GM18526 (cell line): ENCODE measurements around the gene TMEM273.
A peak's percentile ranks its signal among the peaks of the same experiment; 100 is the strongest.

ENCODE experiments used
- POLR2A ChIP-seq: IDR thresholded peaks from 3 replicates; pipeline ENCODE4 v1.6.1; 2011; ENCODE audit not compliant: insufficient read length; ENCODE audit errors: extremely low read depth

Gene TMEM273, protein sequence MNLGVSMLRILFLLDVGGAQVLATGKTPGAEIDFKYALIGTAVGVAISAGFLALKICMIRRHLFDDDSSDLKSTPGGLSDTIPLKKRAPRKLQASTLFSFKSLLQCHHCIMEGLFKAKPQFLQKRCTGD

DNA sequence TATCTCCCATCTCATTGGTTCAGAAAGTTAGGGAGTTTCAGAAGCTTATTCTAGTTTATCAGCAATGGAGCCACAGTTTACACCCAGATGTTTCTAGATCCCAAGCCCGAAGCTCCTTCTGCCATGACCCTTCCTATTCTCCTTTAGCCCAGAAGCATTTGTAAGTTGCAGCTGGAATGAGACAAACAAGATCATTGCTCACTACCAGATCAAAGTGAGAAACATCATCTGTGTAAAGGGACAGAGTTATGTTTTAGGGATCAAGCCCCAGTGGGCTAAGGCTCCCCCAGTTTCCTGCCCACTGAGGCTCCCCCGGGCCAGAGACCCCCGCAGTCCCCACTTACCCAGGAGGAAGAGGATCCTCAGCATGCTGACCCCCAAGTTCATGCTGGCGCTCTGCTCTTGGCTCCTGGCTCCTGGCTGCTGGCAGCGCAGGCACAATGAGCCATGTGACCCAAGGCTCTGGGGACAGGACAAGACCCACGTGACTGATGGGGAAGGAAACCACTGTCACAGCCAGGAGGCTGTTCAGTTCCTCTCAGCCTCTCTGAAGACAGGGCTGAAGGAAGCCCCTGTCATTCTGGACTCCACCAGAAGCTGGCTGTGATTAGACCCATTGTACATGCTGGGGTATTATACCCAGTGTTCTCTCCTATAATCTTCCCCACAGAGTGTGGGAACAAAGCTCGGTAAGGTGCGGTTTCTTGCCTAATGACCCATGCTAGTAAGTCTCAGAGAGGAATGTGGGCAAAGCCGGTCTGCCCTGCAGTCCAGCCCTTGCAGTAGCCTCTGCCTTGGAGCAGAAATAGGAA lies at the start of gene TMEM273:
TMEM273 (minus strand) TSS at position 442 of the 812 bp plus-strand sequence; CDS start at position 387, 55 bp downstream.
- peak; percentile 83 for TF ChIP-seq POLR2A

DNA sequence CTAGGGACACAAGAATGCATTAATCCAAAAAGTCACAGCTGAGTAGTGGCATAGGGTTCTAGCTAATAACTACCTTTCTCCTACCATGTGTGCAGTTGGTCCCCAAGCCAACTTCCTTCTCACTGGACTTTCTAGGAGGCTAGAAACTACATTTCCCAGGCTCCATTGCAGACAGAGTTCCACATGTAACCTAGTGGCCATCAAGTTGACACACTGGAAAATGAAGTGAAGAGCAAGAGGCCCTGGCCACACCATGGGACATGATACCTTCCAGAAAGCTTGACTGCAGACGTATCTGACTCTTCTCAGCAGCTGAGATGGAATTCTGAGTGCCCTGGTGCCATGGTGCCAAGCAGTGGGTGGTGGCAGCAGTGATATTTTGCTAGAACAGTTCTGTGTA lies 49.8 kb upstream of the TMEM273 start:
- TF ChIP-seq POLR2A = no peak

DNA sequence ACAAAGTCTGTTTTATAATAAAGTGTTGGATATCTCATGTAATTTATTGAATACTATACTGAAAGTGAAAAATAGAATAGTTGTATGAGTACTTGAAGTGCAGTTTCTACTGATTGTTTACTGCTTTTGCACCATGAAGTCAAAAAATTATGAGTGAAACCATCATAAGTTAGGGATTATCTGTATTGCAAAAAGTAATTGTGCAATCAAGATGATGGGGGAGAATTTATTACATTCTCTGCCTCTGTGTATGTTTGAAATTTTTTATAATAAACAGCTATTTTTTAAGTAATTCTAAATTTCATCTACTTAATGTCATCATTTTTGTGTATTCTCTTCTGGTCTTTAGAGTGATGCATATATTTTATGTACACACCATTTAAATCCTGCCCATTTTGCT lies 47.2 kb upstream of the TMEM273 start:
- no peak for TF ChIP-seq POLR2A

DNA sequence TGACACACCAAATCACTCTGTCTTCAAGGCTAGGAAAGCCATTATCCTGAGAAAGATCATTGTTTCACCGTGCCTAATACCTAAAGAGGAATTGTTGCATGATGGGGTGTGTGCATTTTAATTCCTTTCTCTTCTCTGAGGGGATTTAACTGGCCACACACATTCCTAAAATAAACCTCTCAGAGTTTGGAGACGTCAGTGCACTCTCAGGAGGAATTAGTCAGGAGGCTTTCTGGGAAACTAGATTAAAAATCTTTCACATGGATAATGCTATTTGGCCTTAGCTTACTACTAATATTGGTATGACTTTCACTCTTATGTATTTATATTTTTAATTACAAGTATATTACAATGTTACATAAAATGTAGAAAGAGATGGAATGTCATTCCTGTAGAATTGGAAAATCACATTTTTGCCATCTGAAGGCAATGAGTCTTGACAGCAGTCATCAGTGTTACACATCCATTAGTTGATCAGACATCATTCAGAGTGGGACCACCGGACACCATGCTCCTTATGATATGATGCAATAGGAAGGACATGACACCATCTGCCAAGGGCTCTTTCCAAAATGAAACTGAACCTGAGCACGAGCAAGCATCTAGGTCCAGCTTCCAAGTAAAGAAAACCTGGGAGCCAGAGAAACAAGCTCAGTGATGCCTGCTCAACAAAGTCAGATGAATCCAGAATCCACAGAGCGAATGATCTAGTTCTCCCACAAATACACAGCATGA lies 43.1 kb upstream of the TMEM273 start:
- TF ChIP-seq POLR2A = no peak

DNA sequence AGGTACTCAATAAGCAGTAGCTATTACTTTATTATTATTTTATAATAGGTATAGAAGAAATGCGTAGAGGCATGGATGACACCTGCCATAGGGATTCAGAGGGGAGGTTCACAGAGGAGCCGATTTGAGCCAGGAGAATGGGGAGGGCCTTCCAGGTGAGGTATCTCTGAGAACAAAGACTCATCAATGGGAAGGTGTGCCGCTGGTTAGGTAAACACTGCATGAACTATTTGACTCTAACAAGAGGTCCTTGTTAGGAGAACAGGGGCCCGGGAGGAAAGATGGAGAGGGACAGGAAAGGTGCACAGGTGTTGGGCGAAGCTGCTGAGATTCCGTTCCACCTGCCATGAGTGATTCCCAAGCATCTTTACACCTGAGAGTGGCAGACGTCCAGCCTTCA lies 41.8 kb upstream of the TMEM273 start:
- TF ChIP-seq POLR2A = no peak

DNA sequence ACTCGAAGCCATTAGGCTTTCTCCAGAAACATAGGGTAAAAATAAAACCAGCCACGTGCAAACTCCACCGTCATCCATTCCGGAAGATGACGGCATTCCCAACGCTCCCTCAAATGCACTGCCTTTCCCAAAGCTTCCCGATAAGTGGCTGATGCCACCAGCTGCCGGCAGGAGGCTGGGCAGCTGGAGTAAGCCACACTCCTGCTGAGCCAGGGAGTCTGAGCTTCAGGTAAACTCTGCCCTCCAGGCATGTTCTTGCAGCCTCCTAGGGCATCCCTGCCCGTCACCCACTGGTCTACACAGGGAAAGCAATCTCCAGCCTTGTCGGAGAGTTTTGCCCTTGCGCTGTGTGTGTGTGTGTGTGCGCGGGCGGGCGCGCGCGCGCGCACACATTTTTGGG lies 40.5 kb upstream of the TMEM273 start:
- TF ChIP-seq POLR2A = no peak

DNA sequence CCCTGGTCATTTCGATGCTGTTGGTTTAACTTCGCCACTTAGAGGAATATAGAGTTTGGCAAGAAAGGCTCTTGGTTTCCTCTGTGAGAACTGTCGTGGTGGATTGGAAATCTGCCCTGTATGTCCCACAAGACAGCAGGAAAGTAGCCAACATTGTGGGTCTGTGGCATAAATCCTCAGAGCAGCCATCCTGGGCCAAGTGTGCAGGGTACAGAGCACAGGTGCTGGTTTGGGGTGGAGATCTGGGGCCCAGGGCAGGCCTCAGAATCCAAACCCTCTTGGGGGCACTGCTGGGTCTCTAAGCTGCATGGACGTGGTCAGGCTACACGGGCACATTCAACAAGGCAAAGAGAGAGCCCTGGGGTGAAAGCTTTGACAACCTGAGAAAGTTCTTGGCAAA lies 39.2 kb upstream of the TMEM273 start:
- no peak for TF ChIP-seq POLR2A

DNA sequence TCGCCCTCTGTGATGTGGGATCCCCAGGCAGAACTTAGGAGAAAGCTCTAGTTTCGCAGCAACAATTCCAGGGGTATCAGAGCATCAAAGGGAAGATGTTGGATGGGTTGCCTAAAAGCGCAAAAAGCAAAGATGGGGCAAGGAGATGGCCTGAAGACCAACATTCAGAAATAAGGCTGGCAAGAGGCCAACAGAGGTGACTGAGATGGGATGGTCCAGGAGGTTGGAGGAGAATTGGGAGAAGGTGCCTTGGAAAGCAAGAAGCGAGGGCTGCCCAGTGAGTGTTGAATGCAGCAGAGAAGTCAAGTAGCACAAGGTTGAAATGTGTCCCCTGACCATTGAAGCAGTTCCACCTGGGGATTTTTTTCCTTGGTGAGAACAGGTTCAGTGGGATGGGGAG lies 38.4 kb upstream of the TMEM273 start:
- no peak for TF ChIP-seq POLR2A

DNA sequence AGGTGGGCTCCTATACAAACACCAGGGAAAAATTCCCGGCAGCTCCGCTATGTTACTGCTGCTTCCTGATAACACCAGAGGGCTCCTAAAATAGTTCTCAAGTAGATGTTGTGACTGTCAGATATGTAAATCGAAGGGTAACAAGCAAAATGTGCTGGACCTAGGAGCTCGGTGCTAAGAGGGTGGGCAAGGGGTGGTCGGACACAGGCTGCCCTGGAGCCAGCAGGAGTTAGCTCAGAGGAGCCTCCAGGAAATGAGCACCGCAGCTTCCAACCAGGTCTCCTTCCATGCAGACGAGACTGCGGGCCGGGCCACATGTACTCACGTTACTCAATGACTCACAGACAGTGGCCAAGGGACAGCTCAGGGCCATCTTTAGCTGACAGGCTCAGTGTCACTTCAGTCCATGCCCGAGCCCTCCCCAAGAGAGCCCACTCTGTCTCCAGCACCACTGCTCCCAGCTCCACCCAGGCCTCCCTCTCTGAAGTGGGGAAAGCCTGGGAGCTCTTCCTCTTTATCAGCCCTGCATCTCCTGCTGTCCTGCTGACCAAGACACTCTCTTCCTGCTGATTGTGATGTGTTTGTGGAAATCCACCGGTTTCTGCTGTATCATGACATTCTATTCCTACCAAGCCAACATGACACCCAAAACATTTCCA lies 37.2 kb upstream of the TMEM273 start:
- TF ChIP-seq POLR2A = no peak

DNA sequence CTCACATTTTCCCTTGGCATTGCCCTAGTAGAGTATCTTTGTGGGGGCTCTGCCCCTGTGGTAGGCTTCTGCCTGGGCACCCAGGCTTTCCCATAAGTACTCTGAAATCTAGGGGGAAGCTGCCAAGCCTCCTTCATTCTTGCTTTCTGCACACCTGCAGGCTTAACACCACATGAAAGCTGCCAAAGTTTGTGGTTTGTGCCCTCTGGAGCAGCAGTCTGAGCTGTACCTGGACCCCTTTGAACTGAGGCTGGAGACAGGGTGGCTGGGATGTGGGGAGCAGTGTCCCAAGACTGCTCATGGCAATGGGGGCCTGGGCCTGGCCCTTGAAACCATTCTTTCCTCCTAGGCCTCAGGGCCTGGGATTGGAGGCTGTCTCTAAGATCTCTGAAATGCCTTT lies 35.0 kb upstream of the TMEM273 start:
- no peak for TF ChIP-seq POLR2A

DNA sequence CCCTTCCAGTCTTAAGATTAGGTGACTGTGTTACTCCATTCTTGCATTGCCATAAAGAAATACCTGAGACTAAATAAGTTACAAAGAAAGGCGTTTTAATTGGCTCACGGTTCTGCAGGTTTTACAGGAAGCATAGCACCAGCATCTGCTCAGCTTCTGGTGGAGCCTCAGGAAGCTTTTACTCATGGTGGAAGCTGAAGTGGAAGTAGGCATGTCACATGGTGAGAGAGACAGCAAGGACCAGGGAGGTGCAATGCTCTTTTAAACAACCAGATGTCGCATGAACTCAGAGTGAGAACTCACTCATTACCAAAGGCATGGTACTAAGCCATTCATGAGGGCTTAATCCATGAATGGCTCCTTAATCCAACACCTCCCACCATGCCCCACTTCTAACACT lies 34.0 kb upstream of the TMEM273 start:
- no peak for TF ChIP-seq POLR2A

DNA sequence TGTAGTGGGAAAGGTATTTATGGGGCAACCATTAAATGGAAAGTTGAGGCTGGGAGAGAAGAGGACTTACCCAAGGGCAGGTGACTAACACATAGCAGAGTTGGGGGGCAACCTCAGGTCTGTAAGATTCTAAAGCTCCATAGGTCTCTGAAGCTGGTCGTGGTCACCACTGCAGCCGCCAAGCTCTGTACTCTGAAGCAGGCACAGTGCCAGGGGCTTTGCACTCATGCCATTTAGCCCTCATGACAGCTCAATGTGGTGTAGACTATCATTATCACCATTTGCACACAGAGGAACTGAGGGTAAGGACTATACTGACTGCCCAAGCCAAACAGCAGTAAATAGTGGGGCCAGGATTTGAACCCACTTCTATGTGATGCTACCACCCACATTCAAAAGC lies 32.5 kb upstream of the TMEM273 start:
- no peak for TF ChIP-seq POLR2A

DNA sequence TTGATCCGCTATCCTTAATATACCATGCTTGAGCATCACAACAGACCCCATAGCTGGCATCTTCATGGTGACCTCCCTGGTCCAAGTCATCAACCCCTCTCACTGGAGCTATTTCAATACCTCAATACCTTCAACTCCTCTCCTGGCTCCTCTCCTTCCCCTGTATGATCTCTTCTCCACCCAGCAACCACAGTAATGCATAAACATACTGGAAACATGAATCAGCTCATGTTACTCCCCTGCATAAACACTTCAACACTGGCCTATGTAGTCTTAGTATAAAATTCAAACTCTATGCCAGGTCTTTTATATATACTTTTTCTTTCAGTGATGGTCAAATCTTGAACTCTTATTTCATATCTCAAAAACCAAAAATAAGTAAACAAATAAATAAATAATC lies 31.8 kb upstream of the TMEM273 start:
- no peak for TF ChIP-seq POLR2A

DNA sequence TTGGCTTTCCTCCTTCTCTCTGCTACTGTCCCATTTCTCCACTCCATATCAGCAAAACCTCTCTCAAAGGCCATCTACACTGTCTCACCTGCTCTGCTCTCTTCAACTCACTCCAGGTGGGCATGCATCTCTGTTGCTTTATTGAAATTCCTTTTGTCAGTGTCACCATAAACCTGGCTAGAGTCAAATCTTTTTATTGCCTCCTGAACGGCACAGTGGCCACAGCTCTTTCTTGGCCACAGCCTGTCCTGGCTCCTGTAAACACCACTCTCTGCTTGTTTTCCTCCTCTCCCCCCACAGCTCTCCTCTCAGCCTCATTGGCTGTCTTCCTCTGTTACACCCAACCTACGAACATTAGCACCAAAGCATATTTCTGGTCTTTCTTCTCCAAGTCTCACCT lies 31.1 kb upstream of the TMEM273 start:
- no peak for TF ChIP-seq POLR2A

DNA sequence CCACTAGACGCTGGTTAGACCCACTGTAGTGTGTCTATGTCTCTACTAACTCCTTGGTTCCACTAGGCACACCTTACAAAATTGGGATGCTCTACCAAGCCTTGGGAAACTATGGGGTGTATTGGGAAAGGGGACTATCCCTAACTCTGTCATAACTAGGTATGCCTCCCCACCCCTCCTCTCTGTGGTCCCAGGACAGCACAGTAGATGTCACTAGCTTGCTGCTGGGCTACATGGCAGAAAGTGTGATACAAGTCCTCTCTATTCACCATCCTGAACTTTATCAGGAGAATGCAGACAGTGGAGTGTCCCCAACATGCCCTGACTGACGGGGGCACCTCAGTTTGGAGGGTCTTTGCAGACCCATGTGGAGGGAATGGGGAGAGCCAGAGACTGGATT lies 30.3 kb upstream of the TMEM273 start:
- no peak for TF ChIP-seq POLR2A

DNA sequence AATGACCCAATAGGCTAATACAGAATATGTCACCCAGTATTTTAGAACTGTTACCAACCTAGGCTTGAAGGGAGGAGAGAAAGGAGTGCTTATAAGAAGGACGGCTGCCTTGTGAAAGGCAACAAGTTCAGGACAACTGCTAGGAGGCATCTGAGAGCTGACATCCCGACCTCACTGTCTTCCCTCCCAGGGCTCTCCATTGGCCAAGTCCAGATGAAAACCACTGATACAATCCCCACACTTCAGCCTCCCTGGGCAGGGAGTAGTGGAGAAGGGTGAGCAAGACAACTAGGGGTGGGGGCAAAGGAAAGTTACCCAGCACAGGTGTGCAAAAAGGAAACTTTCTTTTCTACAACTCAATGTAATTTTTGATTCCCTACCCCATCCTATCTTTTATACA lies 29.5 kb upstream of the TMEM273 start:
- no peak for TF ChIP-seq POLR2A

DNA sequence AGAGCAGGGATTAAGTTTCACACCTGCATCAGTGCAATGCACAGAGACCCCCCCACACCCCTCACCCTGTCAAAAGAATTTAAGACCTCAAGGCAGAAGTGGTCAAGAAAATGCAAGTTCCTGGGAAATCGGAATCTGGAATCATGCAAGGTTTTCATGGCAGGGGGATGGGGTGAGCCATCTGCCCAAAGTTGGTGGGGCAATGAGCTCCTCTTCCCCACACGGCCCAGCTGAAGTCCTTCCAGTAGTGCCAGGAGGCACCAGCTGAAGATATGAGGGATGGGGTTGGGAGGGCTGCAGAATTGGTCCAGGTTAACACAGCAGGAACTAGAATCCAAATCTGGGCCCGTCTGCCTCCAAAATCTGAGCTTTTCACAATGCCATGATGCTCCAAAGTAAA lies 25.0 kb upstream of the TMEM273 start:
- TF ChIP-seq POLR2A = no peak
